Effector memory CD4-positive, alpha-beta T cell (primary cell): ENCODE results near the gene ECI1.
"Not testable (repeated sequence)": the region's sequence is repeated elsewhere in the genome, so short reads cannot be mapped to it uniquely, and the experiment has no call there.

Experiments
- DNase-seq, 3 donors: peaks; one replicate each; pipeline ENCODE4 v3.0.0-alpha.2; 2020
- H3K27ac ChIP-seq: 2 replicates; pipeline ENCODE4 v1.7.0; 2013; ENCODE audit warnings: mild to moderate bottlenecking, low read length, moderate library complexity; ENCODE audit not compliant: insufficient read depth, poor library complexity, severe bottlenecking
- H3K27me3 ChIP-seq: replicated peaks from 2 replicates; pipeline ENCODE4 v1.7.0; 2013; ENCODE audit warnings: mild to moderate bottlenecking, low read length; ENCODE audit not compliant: insufficient read depth, control insufficient read depth, poor library complexity, severe bottlenecking
- H3K36me3 ChIP-seq: 2 replicates; pipeline ENCODE4 v1.7.0; 2013; ENCODE audit warnings: mild to moderate bottlenecking, low read length, moderate library complexity; ENCODE audit not compliant: control insufficient read depth, insufficient read depth
- H3K4me1 ChIP-seq: 2 replicates; pipeline ENCODE4 v1.7.0; 2013; ENCODE audit warnings: low read length, mild to moderate bottlenecking; ENCODE audit not compliant: control insufficient read depth, insufficient read depth, poor library complexity, severe bottlenecking
- H3K4me3 ChIP-seq: 2 replicates; pipeline ENCODE4 v1.7.0; 2013; ENCODE audit warnings: low read length, low read depth, mild to moderate bottlenecking; ENCODE audit not compliant: insufficient read depth, poor library complexity, severe bottlenecking
- H3K9me3 ChIP-seq: 2 replicates; pipeline ENCODE4 v1.7.0; 2013; ENCODE audit warnings: mild to moderate bottlenecking, low read length, moderate library complexity; ENCODE audit not compliant: control insufficient read depth

The ECI1 gene

DNA sequence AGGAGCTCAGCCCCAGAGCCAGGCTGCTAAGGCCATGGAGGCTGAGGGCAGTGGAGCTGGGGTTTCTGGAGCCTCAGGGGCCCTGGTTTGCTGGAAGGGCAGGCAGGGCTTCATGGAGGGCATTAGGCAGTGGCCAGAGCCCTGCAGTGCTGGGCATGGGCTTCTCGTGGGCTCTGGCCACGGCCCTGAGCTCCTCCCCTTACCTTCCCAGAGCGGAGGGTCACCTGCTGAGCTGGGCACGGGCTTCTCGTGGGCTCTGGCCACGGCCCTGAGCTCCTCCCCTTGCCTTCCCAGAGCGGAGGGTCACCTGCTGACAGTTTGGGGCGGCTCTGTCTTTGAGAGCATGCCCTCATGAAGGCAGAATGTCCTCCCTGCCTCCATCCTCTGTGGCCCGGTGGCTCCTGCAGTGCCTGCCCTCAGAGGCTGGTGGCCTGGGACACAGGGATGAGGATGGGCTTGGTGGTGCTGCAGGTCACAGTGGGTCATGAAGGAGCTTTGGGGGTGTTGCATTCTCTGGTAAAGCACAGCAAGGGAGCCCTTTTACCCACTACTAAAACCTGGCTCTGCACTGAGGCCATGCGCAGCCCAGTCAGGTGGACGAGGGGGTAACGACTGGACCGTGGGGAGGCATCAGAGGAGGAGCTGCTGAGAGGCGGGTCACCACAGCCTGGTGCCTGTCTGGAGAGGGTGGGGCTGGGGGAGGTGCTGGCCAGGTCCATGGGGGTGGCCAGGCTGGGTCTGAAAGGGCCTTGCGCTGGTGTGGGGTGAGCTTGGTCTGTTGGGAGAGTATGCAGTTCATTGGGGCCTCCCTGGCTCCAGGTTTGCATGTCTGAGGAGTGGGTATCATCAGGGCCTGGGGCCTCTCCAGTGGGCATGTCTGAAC, 19.4 kb upstream of the ECI1 start:
- Histone ChIP-seq H3K4me1 (peaks cover 16% of the 10 kb centered on the region), H3K4me3 (no peak overlapping the region), H3K36me3 (no peaks in the 10 kb centered on the region), H3K27ac (no peak overlapping the region), H3K9me3 (no peaks in the 10 kb centered on the region), H3K27me3 (no peaks in the 10 kb centered on the region)
- no peak for DNase-seq

DNA sequence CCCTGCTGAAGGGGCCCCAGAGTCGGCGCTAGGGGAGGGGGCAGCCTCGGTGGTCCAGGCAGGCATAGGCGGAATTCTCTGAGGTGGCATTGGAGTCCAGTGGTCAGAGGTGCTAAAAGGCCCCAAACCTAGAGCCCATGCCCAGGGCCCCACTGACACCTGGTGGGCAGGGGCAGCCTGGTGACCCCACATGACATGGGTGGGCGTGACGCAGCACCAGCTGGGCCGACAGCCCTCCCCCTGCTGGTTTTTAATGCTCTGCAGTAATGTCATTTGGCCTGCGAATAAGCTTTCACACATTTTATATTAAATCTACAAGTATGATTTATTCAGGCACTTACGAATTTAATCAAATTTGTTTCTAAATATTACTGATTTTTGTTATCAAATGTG, 18.7 kb upstream of the ECI1 start:
- Histone ChIP-seq H3K9me3 (no peaks in the 10 kb centered on the region), H3K36me3 (no peaks in the 10 kb centered on the region), H3K4me1 (peaks cover 16% of the 10 kb centered on the region), H3K27me3 (no peaks in the 10 kb centered on the region), H3K4me3 (no peak overlapping the region), H3K27ac (no peak overlapping the region)
- no peak for DNase-seq

DNA sequence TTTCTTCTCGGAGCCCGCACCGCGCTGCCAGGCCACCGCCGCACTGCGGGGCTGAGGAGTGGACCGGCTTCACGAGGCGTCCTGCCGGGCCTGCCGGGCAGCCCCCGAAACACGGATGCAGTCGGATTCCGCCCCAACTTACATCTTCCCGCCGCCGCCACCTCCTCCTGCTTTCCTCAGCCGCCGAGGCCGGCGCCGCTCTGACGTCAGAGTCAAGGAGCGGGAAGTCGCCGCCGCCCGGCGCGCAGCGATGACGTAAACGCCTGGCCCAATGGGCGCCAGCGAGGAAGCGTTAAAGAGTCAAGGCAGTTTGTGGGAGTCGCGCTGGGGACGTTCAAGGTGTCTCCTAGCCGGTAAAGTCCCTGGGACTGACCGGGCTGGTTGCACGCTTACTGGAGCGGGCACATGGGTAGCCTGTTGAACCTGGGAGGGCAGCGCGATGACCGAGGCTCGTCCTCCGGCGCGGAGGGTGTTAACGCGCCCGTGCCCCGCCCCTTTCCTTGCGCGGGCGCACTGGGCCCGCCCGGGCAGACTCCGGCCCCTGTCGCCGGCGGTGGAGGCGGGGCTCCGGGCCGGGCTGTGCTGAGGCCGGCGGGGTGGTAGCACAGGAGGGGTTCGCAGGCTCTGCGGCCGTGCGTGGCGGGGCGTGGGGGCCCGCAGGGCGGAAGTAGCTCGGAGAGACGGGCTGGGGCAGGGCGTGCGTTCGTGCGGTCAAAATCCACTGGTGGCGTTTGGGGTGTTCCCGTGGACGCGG, 16.7 kb upstream of the ECI1 start, which contains the start of gene RNPS1:
Gene RNPS1 (minus strand): TSS at position 214 of the 754 bp plus-strand sequence. CDS start 3,483 bp downstream, outside the sequence.
- Histone ChIP-seq H3K4me1 (peaks cover 16% of the 10 kb centered on the region), H3K27ac (peak within 1 kb of the TSS; percentile 94), H3K4me3 (peak within 1 kb of the TSS; percentile 95), H3K36me3 (peaks cover 11% of the 10 kb centered on the region), H3K27me3 (no peaks in the 10 kb centered on the region), H3K9me3 (no peaks in the 10 kb centered on the region)
- DNase-seq: peak; percentile 89 to 93 (median 90)

DNA sequence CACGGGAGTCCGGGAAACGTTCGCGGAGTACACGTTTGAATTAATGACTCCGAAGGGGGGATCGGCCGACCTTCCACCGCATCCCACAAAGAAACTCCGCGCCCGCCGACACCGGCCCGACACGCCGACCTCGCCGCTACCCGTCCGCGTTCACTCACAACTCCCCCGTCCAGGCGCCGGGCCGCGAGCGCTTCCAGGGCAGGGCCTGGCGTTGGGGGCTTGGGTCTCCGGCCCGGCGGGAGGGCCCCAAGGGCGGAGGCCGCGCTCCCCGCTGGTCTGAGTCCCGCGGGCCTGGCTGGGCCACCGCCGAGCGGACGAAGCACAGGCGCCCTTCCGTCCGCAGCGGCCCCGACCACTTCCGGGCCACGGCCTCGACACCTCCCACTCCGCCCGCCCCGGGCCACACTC, 16.1 kb upstream of the ECI1 start:
- H3K27me3 ChIP-seq, H3K9me3 ChIP-seq: not testable (repeated sequence)
- DNase-seq: peak in 1 of 3 donors; percentile 14
- Histone ChIP-seq H3K4me1 (peaks cover 16% of the 10 kb centered on the region), H3K27ac (peak overlapping the region; percentile 94), H3K4me3 (peak overlapping the region; percentile 95), H3K36me3 (peaks cover 16% of the 10 kb centered on the region)

- Histone ChIP-seq H3K4me3 (peak overlapping the region; percentile 11), H3K36me3 (peaks cover 23% of the 10 kb centered on the region), H3K4me1 (peaks cover 16% of the 10 kb centered on the region), H3K27ac (peak overlapping the region; percentile 94)
- H3K27me3 ChIP-seq, H3K9me3 ChIP-seq: not testable (repeated sequence)
- peak in 1 of 3 donors; percentile 15 for DNase-seq
Measured at GRCh38 chr16:2266887-2267286, 15.5 kb upstream of the ECI1 start.

DNA sequence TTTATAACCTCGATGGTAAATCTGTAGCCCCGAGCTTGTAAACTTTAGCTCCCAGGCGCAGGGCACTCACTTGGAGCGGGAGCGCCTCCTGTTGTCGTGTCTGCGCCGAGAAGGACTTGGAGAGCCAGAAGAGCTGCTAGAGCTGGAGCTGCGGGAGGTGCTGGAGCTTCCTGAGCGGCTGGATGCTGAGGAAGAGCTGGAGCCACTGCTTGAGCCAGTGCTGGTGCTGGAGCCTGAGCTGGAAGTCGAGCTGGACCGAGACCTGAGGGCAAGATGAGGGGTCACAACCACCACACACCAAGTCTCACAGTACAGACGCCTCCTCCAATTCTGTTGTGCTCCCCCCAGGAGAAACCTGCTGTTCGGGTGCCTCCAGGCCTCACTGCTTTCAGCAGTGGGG, 11.6 kb upstream of the ECI1 start:
- not testable (repeated sequence) for H3K27ac ChIP-seq, H3K4me1 ChIP-seq, H3K27me3 ChIP-seq, H3K4me3 ChIP-seq, DNase-seq, H3K9me3 ChIP-seq
- H3K36me3 ChIP-seq: peaks cover 50% of the 10 kb centered on the region

- Histone ChIP-seq H3K27ac (no peak overlapping the region), H3K36me3 (peaks cover 77% of the 10 kb centered on the region), H3K9me3 (no peaks in the 10 kb centered on the region), H3K27me3 (no peaks in the 10 kb centered on the region), H3K4me1 (no peaks in the 10 kb centered on the region), H3K4me3 (no peak overlapping the region)
- no peak for DNase-seq
Measured at GRCh38 chr16:2260250-2260649, 8.9 kb upstream of the ECI1 start.

DNA sequence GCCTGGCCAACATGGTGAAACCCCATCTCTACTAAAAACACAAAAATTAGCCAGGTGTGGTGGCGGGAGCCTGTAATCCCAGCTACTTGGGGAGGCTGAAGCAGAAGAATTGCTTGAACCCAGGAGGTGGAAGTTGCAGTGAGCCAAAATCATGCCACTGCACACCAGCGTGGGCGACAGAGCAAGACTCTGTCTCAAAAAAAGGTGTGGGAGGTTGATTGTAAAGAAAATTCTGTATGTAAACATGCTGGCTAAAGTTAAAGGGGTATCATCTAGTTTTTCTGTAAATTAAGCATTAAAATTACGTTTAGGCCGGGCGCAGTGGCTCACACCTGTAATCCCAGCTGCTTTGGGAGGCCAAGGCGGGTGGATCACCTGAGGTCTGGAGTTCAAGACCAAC, 7.1 kb upstream of the ECI1 start:
- peaks cover 76% of the 10 kb centered on the region for H3K36me3 ChIP-seq
- not testable (repeated sequence) for H3K27ac ChIP-seq, H3K9me3 ChIP-seq, DNase-seq, H3K4me3 ChIP-seq, H3K27me3 ChIP-seq, H3K4me1 ChIP-seq

DNA sequence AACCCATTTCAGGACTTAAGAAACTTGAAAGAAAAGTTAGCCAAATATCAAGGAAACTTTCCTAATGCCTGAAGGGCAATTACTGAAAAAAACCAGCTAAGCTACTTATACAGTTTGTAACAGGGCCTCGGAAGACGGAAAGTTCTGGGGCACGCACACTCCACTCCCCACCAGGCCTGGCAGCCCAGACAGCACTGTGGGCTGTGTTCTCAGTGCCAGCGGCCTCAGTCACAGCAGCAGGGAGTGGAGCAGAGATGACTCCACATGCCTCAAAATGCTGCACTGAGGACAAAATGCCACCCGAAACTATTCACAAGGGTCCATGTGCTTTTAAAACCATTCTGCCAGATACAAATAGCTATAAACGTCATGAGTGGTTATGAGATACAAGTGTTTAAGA, 6.3 kb upstream of the ECI1 start:
- H3K4me1 ChIP-seq: no peaks in the 10 kb centered on the region
- H3K27me3 ChIP-seq: no peaks in the 10 kb centered on the region
- H3K4me3 ChIP-seq: no peak overlapping the region
- no peaks in the 10 kb centered on the region for H3K9me3 ChIP-seq
- H3K36me3 ChIP-seq: peaks cover 68% of the 10 kb centered on the region
- H3K27ac ChIP-seq: no peak overlapping the region
- no peak for DNase-seq
